Measurements from ENCODE around the gene BSG.

DNA sequence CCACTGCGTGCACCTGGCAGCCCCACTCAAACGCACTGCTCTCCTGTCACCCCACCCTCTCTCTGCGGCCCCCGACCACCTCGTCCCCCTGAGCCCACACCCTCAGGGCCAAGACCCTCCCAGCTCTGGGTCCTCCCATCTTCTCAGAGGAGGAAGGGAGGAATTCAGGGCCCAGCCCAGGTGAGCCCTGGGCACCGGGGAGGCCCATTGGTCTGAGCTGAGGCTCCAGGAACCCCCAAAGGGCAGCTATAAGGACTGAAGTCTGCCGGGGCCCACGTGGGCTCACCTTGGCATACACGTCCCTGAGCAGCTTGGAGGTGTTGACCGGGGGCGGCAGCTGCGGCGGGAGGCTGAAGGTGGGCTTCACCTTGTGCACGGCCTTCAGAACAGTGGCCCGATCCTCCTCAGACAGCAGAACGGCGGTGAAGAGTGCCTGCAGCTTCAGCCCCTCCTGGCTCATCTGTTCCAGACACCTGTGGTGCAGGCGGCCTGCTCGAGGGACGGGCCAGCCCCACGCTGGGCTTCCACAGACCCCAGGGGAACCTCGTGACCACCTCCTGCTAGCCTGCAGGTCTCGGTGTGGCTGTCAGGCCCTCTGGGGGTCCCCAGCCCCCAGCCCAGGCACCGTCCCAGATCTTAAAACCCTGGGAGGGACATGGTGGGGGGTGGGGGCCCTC, 52.2 kb downstream of the BSG start:
- TF ChIP-seq SP1 (IDR thresholded peaks at IDR 0.05): no peak
- TF ChIP-seq, protein P1, sequence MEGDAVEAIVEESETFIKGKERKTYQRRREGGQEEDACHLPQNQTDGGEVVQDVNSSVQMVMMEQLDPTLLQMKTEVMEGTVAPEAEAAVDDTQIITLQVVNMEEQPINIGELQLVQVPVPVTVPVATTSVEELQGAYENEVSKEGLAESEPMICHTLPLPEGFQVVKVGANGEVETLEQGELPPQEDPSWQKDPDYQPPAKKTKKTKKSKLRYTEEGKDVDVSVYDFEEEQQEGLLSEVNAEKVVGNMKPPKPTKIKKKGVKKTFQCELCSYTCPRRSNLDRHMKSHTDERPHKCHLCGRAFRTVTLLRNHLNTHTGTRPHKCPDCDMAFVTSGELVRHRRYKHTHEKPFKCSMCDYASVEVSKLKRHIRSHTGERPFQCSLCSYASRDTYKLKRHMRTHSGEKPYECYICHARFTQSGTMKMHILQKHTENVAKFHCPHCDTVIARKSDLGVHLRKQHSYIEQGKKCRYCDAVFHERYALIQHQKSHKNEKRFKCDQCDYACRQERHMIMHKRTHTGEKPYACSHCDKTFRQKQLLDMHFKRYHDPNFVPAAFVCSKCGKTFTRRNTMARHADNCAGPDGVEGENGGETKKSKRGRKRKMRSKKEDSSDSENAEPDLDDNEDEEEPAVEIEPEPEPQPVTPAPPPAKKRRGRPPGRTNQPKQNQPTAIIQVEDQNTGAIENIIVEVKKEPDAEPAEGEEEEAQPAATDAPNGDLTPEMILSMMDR (IDR thresholded peaks at IDR 0.05; ENCODE audit: low read depth, low read length, missing input control): no peak
- TF ChIP-seq HNF4A (conservative IDR thresholded peaks at IDR 0.05): no peak
- TF ChIP-seq, protein P2, sequence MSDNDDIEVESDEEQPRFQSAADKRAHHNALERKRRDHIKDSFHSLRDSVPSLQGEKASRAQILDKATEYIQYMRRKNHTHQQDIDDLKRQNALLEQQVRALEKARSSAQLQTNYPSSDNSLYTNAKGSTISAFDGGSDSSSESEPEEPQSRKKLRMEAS (IDR thresholded peaks at IDR 0.05): no peak
- no peak for TF ChIP-seq JUND (IDR thresholded peaks at IDR 0.05)
- TF ChIP-seq TAF1 (conservative IDR thresholded peaks at IDR 0.05): no peak
- TF ChIP-seq YY1 (IDR thresholded peaks at IDR 0.05): no peak
- no peak for TF ChIP-seq EGR1 (IDR thresholded peaks at IDR 0.05; ENCODE audit: low read depth in 2 of 2)
- TF ChIP-seq, protein P3, sequence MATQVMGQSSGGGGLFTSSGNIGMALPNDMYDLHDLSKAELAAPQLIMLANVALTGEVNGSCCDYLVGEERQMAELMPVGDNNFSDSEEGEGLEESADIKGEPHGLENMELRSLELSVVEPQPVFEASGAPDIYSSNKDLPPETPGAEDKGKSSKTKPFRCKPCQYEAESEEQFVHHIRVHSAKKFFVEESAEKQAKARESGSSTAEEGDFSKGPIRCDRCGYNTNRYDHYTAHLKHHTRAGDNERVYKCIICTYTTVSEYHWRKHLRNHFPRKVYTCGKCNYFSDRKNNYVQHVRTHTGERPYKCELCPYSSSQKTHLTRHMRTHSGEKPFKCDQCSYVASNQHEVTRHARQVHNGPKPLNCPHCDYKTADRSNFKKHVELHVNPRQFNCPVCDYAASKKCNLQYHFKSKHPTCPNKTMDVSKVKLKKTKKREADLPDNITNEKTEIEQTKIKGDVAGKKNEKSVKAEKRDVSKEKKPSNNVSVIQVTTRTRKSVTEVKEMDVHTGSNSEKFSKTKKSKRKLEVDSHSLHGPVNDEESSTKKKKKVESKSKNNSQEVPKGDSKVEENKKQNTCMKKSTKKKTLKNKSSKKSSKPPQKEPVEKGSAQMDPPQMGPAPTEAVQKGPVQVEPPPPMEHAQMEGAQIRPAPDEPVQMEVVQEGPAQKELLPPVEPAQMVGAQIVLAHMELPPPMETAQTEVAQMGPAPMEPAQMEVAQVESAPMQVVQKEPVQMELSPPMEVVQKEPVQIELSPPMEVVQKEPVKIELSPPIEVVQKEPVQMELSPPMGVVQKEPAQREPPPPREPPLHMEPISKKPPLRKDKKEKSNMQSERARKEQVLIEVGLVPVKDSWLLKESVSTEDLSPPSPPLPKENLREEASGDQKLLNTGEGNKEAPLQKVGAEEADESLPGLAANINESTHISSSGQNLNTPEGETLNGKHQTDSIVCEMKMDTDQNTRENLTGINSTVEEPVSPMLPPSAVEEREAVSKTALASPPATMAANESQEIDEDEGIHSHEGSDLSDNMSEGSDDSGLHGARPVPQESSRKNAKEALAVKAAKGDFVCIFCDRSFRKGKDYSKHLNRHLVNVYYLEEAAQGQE (IDR thresholded peaks at IDR 0.05): no peak
